Left lobe of liver (tissue), 2 donors: ENCODE results near the gene SH3GLB1. TPM values are rescaled to one million over a fixed set of nuclear protein-coding genes. Genes with fewer than 3 reads are reported as not detected.

Experiments
- ATAC-seq: fragments of 200-7000 bp; cut with Tn5 transposase; one replicate; pipeline ENCODE4 v1.9.1; 2020; ENCODE audit warnings: mild to moderate bottlenecking, moderate library complexity
- DNase-seq: peaks from one replicate; pipeline ENCODE4 v3.0.0-alpha.2; 2020; ENCODE audit warnings: low spot score
- total RNA-seq: library from RNA; stranded (reverse); gene quantifications from one replicate; pipeline ENCODE4 v1.2.1, GENCODE V29; 2021
- donor health status: DM: no; HTN: no; CAD: no; lungs with moderate emphysema.
- donor health status: DM: no; HTN: yes; CAD: no.

Gene SH3GLB1
- total RNA-seq, 1 donor from 2014 or later = 23.2 TPM

GRCh38 chr1:86731416-86731815 lies 27.0 kb downstream of the SH3GLB1 start:
- DNase-seq (no peak), ATAC-seq (no peak)

DNA sequence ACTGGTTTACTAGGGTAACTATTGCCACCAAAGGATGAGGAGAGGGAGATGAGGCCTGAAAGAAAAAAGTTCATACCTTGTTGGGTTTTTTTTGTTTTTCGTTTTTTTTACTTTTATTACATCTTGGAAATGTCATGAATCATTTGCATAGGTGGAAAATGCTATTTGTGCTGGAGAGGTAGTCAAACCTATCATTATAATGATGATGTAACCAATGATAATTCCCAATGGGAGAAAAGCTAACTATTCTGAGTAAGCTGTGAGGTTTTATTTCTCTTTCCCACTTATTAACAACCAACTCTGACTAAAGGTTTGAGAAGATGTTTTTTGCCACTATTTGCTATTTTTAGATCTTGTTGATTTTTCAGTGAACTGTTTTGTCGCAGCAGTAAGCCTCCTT lies 29.0 kb downstream of the SH3GLB1 start:
- DNase-seq (no peak), ATAC-seq (no peak)

DNA sequence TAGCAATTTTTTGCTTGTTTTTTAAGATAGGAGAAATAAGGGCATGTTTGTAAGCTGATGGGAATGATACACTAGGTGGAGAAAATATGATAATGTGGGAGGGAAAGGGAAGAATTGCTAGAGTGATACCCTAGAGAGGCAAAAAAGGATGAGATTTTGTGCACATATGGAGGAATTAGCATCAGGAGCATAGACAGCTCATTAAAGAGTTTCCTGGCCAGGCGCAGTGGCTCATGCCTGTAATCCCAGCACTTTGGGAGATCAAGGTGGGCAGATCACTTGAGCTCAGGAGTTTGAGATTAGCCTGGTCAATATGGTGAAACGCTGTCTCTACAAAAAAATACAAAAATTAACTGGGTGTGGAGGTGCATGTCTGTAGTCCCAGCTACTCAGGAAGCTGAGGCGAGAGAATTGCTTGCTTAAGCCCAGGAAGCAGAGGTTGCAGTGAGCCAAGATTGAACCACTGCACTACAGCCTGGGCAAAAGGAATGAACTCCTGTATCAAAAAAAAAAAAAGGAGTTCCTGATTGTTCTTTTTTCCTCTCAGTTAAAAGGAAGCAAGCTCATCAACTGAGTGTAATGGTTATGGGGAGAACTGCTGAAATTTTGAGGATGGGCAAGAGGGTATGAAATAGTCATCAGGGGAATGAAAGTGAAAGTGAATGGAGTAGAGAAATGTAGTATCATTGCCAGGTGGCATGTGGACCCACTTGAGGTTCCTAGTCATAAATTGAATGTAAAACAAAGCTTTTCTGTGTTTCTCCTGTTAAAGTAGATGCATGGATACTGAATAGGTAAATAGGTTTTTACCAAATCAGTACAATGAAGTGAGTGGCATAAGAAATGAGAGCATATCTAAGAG lies 35.5 kb downstream of the SH3GLB1 start:
- peak; percentile 64 for ATAC-seq
- no peak for DNase-seq

GRCh38 chr1:86741947-86742572 lies 37.7 kb downstream of the SH3GLB1 start:
- DNase-seq (no peak), ATAC-seq (no peak)

- DNase-seq (no peak), ATAC-seq (no peak)
These were observed 42.9 kb downstream of the SH3GLB1 start for GRCh38 chr1:86747304-86747703.

- ATAC-seq = no peak
- DNase-seq = no peak
These were observed 44.4 kb downstream of the SH3GLB1 start for GRCh38 chr1:86748622-86749373.

DNA sequence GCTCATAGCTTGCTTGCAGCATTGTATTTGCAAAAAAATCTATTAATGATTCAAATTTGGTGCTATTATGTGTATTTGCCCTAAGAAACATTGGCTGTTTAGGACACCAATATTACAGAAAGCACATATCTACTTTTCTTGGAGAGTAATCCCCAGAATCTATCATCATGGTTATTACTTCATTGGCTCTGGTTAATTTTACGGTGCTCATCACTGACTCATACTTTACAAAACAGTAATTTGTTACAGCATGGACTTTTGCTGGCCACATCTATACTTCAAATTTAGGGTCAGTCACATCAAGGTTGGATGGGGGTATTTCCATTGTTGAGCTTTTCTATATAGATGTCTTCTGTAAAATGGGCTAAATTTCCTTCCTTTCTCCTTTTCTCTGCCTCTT lies 45.7 kb downstream of the SH3GLB1 start:
- DNase-seq (no peak), ATAC-seq (no peak)

- DNase-seq = no peak
- ATAC-seq = no peak
These were observed 46.2 kb downstream of the SH3GLB1 start for GRCh38 chr1:86750530-86750929.

DNA sequence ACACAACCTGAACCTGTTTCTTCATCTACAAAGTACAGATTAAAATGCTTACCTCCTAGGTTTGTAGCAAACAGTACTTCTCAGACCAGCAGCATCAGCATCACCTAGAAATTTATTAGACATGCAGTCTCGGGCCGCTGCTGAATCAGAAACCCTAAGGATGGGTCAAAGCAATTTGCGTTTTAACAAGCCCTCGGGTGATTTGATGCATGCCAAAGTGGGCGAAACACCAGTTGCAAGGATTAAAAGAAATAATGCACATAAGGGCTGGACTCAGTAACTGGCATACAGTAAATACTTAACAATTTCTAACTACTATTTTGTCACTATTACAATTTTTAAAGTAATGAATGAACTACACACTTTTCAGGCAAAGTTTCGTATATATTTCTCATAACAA lies 47.5 kb downstream of the SH3GLB1 start:
- DNase-seq = no peak
- no peak for ATAC-seq

- DNase-seq = no peak
- peak; percentile 50 for ATAC-seq
These were observed 49.3 kb downstream of the SH3GLB1 start for GRCh38 chr1:86753700-86754099.

DNA sequence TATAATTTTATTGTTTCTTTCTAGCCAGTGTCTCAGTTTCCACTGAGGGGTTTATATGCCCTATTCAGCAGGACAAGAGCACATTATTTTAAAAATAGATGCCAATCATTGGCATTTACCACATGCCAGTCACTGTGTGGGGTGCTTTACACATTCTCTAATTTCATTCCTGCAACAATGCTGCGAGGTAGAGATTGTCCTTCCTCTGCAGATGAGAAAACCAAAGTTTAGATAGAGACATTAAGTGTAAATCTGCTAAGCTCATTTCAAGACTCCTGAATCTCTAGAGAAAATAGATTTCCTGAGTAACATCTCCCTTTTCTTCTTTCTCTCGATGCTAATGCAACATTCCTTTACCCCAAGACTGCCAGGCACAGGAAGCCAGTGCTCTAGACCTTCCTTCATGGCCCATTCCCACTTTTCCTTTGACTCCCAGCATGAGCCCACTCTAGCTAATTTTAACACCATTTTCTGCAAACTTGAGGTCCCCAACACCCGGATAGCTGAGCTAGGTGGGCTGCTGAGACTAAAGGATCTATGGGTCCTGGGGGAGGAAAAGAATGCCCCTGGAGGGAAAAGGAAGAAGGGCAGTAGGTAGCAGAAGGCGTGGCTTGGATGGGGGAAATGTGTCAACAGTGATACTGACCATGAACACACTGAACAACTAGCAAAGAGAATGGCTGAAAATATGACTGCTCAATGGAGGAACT lies 50.0 kb downstream of the SH3GLB1 start:
- ATAC-seq = no peak
- no peak for DNase-seq

DNA sequence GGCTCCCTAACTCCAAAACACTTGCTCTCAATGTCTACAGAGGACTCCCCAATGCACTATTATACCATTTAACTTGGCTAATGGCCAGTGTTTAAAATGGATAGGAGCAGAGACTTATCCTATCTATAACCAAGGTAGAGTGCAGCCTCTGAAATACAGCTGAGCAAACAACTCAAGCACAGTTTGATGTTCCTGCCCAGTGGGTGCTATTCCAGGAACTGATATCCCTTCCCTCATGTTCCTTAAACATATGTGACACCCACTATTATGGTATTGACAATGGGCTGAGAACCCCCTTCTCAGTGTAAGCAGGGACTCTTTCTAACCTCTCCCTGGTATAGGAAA lies 51.7 kb downstream of the SH3GLB1 start:
- no peak for DNase-seq

GRCh38 chr1:86757272-86757984 lies 53.1 kb downstream of the SH3GLB1 start:
- ATAC-seq (no peak), DNase-seq (no peak)

More for the DNA sequence above, 51.7 kb downstream of the SH3GLB1 start:
- ATAC-seq = no peak

DNA sequence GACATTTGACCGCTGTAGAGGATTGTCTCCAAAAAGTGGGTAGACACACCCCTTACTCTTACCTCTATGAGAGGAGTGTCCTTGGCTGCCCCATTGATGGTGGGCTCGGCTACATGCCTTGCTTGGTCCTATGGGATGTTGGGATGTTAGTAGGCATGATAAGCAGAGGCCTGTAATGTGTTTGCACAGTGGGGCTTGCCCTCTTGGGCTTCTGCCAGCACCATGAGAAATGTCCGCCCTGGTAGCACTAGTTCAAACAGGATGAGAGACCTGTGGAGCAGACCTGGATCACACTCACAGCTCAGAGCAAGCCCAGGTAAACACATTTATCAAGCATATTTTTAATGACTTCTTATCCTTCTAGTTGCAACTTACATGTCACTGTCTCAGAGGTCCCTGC lies 54.2 kb downstream of the SH3GLB1 start:
- DNase-seq (no peak), ATAC-seq (no peak)

DNA sequence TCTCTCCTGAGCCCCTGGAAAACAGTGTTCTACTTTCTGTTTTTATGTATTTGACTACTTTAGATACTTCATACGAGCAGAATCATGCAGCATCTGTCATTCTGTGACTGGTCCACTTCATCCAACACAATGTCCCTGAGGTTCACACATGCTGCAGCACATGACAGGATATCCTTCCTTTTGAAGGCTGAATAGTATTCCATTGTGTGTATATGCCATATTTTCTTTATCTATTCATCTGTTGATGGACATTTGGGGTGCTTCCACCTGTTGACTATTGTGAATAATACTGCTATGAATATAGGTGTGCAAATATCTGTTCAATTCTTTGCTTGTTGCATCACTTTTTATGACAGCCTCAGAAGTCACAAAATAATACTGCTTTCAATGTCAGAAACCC lies 55.8 kb downstream of the SH3GLB1 start:
- no peak for DNase-seq
- ATAC-seq = no peak

DNA sequence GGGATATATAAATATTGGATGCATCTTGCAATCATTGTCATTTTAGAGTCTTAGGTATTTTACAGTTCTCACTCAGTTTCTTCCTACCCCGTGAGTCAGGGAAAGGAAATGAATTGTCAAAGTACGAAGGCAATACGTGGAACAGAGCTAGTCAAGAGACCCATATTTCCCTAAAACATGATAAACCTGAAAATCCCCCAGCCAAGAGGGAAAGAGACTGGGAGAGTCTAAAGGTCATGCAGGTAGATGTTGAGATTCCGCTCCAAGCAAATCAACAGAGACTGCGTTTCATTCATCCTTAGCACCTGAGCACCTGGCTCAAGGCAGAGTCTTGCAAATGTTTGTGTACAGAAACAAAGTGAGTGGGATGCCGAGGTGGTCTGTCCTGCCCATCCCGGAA lies 58.0 kb downstream of the SH3GLB1 start:
- DNase-seq (no peak), ATAC-seq (no peak)

DNA sequence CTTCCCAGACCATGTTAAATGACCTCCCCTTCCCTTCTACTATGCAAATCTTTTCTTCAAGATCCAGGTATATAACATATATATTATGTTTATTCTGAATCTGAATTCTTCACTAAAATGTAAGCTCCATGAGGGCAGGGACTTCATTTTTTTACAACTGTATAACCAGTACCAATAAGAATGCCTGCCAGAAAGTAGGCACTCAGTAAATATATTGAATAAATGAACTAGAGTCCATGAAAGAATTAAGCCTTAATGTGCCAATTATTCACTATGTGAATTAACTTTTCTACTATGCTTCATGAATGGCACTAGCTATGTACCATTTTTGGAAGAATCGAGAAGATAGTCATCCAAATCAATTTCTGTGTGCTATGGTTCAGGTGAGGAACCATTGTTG lies 60.1 kb downstream of the SH3GLB1 start:
- no peak for ATAC-seq
- DNase-seq = no peak

DNA sequence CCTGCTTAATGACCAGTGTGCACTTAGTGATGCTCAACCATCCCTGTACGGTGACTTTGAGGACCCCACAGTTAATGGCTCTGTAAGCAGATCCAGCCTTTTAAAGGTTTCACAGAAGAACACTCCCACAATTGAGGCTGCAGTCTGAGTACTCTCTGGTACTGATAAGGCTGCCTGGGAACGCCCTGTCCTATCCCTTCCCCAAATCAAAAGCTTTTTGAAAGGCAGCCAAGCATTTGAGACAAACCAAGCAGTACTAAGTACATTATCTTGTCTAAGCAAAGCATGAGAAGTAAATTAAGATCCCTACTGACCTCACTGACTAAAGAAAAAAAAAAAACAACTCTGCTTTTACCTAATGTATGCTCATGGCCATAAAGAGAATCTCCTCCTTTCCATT lies 60.7 kb downstream of the SH3GLB1 start:
- ATAC-seq = no peak
- DNase-seq = no peak

DNA sequence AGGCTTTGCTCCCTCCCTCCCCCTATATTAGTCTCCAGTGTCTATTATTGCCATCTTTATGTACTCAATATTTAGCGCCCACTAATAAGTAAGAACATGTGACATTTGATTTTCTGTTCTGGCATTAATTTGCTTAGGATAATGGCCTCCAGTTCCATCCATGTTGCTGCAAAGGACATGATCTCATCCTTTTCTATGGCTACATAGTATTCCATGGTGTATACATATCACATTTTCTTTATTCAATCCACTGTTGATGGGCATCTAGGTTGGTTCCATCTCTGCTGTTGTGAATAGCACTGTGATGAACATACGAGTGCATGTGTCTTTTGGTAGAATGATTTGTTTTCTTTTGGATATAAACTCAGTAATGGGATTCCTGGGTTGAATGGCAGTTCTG lies 61.3 kb downstream of the SH3GLB1 start:
- ATAC-seq = no peak
- DNase-seq = no peak

DNA sequence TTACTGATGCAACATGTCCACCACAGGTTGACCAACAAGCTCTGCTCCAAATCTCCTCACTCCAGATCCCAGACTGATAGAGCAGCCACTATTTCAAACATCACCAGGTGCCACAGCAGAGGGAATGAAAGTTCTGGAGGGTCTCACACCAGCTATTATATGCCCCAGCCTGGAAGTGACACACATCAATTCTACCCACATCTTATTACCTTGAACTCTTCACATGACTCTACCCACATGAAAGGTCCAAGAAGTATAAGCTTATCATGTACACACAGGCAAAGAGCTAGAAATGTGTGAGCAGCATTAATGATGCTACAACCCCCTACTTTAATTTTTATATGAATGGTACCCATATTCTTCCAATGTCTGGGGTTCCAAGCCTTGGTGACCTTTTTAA lies 64.2 kb downstream of the SH3GLB1 start:
- ATAC-seq (no peak), DNase-seq (no peak)

- no peak for DNase-seq
- no peak for ATAC-seq
These were observed 64.7 kb downstream of the SH3GLB1 start for GRCh38 chr1:86769065-86769464.
